Left lung (tissue), 10 donors: ENCODE measurements around the gene IL10. TPM values are rescaled to one million over a fixed set of nuclear protein-coding genes. Genes with fewer than 3 reads are reported as not detected.

Experiments used
- ATAC-seq: fragments of 200-7000 bp; cut with Tn5 transposase; one replicate; pipeline ENCODE4 v1.9.1; 2020; ENCODE audit warnings: moderate library complexity
- DNase-seq, 4 donors: peaks; one replicate each; pipeline ENCODE4 v3.0.0-alpha.2; 2013 to 2020
- H3K27ac ChIP-seq, 2 donors: fragments of 200-600 bp; sonication (generic) in 1 of 2; one replicate each; pipeline versions ENCODE4 v1.5.0 to v1.8.0; 2020 to 2021
- H3K27me3 ChIP-seq, 2 donors: fragments of 200-600 bp; sonication (generic) in 1 of 2; one replicate each; pipeline versions ENCODE4 v1.5.0 to v1.8.0; 2020 to 2021
- H3K36me3 ChIP-seq, 2 donors: fragments of 200-600 bp; sonication (generic) in 1 of 2; one replicate each; pipeline versions ENCODE4 v1.5.0 to v1.8.0; 2020 to 2021
- H3K4me1 ChIP-seq, 2 donors: fragments of 200-600 bp; one replicate each; pipeline ENCODE4 v1.8.0; 2021
- H3K4me3 ChIP-seq, 2 donors: fragments of 200-600 bp; sonication (generic) in 1 of 2; one replicate each; pipeline versions ENCODE4 v1.5.0 to v1.8.0; 2020 to 2021; ENCODE audit warnings: mild to moderate bottlenecking in 1 of 2
- H3K9me3 ChIP-seq, 2 donors: fragments of 200-600 bp; sonication (generic) in 1 of 2; one replicate each; pipeline versions ENCODE4 v1.5.0 to v1.8.0; 2020 to 2021
- intact Hi-C, 2 donors: fragments of 100-400 bp; cut with DNase I; formaldehyde crosslinking; loops; one replicate each; pipeline versions ENCODE4 v1.11.2 to v1.14.2; 2022
- polyA plus RNA-seq, 6 donors: library from polyadenylated mRNA; unstranded; fragments of 120-200 nt; gene quantifications; one replicate each; pipeline ENCODE4 v1.2.1, GENCODE V29; 2013; ENCODE audit not compliant: insufficient read length in 6 of 6
- total RNA-seq, 2 donors: library from RNA; stranded (reverse); fragmentation: NEBNext Ultra II Directional; extraction: Animal tissue kit (Norgen Biotek cat#: 25700); gene quantifications; one replicate each; pipeline ENCODE4 v1.2.1, GENCODE V29; 2021
- TF ChIP-seq, protein P1 (sequence below), 2 donors: fragments of 200-600 bp; sonication (generic) in 1 of 2; IDR thresholded peaks; one replicate each; pipeline versions ENCODE4 v1.5.0 to v1.8.0; 2021; ENCODE audit warnings: antibody characterized with exemption in 2 of 2
- donor health status: DM: no; HTN: yes; CAD: no.
- donor health status: DM: no; HTN: no; CAD: no.

IL10 gene
- total and polyA plus RNA-seq, 8 donors, result 0.24 to 6.2 (median 0.59) TPM

DNA sequence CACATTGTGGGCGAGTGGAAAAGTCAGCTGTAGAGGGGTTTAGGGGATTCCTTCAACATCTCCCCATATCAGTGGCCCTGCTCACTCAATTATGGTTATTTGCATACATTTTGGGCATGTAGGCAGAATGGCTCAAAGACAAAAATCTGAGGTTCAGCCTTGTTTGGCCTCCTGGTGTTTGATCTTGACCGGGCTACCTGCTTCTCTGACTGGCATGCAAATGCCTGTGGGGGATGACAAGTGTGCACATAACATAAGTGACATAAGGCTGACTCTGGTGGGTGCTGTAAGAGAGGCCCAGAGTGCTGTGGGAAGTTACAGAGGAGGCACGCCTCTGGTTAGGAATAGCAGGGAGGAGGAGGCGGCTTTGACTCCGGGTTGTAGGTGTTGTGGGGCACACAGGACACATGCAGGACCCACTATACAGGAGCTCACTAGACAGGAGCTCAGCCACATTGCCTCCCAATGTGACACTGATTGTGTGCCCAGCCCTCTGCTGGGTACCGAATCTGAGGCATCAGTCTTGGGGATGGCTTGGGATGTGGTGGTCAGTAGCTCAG lies 31.1 kb downstream of the IL10 start:
- H3K27me3 ChIP-seq, result no peaks in the 10 kb centered on the region
- no peak overlapping the region for H3K27ac ChIP-seq
- H3K4me3 ChIP-seq, result no peak overlapping the region
- H3K9me3 ChIP-seq, result no peaks in the 10 kb centered on the region
- DNase-seq, result no peak
- TF ChIP-seq, protein P1, sequence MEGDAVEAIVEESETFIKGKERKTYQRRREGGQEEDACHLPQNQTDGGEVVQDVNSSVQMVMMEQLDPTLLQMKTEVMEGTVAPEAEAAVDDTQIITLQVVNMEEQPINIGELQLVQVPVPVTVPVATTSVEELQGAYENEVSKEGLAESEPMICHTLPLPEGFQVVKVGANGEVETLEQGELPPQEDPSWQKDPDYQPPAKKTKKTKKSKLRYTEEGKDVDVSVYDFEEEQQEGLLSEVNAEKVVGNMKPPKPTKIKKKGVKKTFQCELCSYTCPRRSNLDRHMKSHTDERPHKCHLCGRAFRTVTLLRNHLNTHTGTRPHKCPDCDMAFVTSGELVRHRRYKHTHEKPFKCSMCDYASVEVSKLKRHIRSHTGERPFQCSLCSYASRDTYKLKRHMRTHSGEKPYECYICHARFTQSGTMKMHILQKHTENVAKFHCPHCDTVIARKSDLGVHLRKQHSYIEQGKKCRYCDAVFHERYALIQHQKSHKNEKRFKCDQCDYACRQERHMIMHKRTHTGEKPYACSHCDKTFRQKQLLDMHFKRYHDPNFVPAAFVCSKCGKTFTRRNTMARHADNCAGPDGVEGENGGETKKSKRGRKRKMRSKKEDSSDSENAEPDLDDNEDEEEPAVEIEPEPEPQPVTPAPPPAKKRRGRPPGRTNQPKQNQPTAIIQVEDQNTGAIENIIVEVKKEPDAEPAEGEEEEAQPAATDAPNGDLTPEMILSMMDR (IDR thresholded peaks at IDR 0.05), result no peak
- peaks cover 0 to 13% of the 10 kb centered on the region in 2 donors for H3K36me3 ChIP-seq
- H3K4me1 ChIP-seq, result peaks cover 10 to 51% of the 10 kb centered on the region in 2 donors
- intact Hi-C loops, result no loop called here
- ATAC-seq, result no peak

DNA sequence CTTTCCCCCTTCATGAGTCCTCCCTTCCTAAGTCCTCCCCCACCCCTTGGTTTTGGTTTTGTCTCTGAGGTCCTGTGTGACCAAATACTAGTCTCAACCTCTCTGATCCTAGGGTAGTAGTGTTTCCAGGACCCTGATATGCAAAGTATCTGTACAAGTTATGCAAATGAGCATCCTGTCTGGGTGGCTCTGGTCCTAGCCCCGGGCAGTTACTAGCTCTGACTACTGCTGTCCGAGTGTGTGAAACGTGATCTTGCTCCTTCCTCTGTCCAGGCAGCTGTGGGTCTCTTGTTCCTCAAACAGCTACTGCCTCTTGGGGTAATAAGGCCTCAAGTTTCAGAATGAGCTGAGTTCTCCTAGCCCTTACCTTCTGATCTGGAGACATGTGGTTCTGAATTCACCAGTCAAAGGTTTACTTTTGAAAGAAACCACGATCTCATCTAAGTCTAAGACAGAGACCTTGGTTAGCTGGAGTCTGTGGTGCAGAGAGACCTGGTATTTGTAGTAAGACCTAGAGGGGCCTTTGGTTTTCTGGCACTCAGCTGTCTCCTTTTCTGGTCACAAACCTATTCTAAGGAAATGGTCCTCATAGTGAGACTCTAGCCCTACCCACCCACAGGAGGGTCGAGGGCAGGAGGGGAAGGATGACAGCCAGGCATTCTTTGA lies 32.8 kb downstream of the IL10 start:
- Histone ChIP-seq H3K4me1 (peaks cover 10 to 59% of the 10 kb centered on the region in 2 donors), H3K9me3 (no peaks in the 10 kb centered on the region), H3K4me3 (no peak overlapping the region), H3K27me3 (no peaks in the 10 kb centered on the region), H3K27ac (peak overlapping the region in 1 of 2 donors; percentile 33), H3K36me3 (peaks cover 0 to 29% of the 10 kb centered on the region in 2 donors)
- TF ChIP-seq, protein P1 (IDR thresholded peaks at IDR 0.05), result no peak
- peak; percentile 38 for ATAC-seq
- intact Hi-C loops, result no loop called here
- DNase-seq, result no peak

DNA sequence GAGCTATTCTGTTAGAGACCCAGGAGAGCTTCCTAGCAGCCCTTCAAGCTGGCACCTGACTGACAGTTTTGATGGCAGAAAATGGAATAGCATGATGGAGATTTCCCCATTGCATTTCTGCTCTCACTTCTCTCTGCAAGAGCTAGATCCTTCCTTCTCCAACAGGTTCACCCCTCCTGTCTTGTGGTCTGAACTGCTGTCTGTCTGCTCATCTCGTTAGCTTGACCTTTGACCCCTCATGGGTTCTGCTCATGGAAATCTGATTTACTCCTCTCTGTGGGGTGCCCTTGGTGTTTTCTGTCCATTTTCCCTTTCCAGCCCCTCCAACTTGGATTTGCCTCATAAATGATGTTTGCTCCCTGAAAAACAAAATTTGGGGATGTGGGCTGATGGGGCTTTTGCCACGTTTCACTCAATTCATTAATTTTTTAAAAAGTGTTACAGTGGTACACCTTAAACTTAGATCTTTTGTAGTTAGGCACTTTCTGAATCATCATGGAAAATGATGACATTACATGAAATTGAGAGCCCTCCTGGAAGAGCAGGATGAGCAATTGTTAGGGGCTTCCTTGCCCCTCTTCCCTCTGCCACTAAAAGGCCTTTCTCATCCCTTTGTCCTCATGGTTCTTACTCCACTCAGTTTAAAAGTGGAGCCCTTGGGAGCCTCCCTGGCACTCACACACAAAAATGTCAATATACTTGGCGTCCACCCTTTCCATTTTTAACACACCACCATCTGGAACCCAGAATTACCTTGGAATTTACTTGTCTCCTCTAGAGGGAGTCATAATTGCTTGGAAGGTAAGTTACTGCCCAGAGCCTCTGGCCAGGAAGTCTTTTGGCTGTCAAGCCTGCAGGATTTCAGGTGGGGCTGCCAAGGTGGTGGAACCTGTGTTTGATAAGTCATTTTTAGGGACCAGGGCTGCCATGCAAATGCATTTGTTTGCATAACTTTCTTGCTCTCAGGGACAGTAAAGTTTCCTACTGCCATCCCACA lies 33.6 kb downstream of the IL10 start:
- H3K4me1 ChIP-seq, result peaks cover 10 to 60% of the 10 kb centered on the region in 2 donors
- H3K27ac ChIP-seq, result no peak overlapping the region
- H3K9me3 ChIP-seq, result no peaks in the 10 kb centered on the region
- H3K4me3 ChIP-seq, result no peak overlapping the region
- intact Hi-C loops, result no loop called here
- no peaks in the 10 kb centered on the region for H3K27me3 ChIP-seq
- TF ChIP-seq, protein P1 (IDR thresholded peaks at IDR 0.05), result peak in 1 of 2 donors; percentile 21
- ATAC-seq (peak; percentile 56), DNase-seq (no peak)
- H3K36me3 ChIP-seq, result peaks cover 0 to 38% of the 10 kb centered on the region in 2 donors

DNA sequence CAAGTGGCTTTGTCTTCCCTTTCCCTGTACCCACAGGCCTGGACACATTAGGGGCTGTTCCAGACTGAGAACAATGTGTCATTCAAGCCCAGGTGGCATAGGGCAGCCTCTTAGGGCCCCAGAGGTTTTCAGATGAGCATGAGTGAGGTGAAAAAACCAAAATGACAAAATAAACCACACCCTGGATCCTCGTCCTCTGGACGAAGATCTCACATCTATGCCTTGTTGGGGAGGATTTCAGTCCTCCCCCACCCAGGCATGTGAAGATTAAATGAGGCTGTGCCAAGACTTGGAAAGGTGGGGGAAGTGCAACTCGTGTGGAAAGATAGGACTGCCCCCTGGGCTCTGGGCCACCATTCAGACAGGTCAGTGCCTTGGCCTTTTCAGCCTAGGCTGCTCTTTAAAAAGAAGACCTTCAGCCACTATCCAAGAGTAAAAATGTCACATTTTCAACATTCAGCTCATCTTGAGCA lies 34.5 kb downstream of the IL10 start:
- Histone ChIP-seq H3K36me3 (peaks cover 2 to 47% of the 10 kb centered on the region in 2 donors), H3K9me3 (no peaks in the 10 kb centered on the region), H3K4me1 (peaks cover 10 to 60% of the 10 kb centered on the region in 2 donors), H3K4me3 (no peak overlapping the region), H3K27ac (no peak overlapping the region), H3K27me3 (no peaks in the 10 kb centered on the region)
- no peak for DNase-seq
- ATAC-seq, result no peak
- intact Hi-C loops, result no loop called here
- TF ChIP-seq, protein P1 (IDR thresholded peaks at IDR 0.05), result no peak
